HG03457 (cell line): ENCODE measurements around the gene MED25.

ENCODE experiments used
- ATAC-seq: cut with Tn5 transposase; IDR thresholded peaks from one replicate; pipeline ENCODE4 v1.9.1; 2021; ENCODE audit warnings: moderate number of reproducible peaks; ENCODE audit not compliant: unreplicated experiment

MED25 gene

DNA sequence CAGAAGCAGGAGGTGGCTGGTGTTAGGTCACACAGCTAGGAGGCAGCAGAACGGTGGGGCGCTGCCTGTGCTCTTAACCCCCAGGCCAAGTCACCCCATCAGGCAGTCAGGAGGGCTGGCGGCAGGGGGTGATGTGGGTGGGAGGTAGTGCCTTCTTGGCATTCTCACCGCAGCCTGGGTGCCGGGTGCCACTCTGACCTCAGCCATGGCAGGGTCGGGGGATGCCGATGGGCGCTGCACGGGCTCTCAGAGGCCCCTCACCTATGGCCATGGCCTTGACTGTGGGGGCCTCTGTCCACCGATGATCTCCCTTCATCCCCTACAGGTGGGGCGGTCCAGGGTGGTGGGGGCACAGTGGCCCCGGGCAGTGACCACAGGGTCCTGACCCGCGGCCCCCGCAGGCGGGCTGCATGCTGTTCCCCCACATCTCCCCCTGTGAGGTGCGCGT lies 38.5 kb downstream of the MED25 start:
- no peak for ATAC-seq

DNA sequence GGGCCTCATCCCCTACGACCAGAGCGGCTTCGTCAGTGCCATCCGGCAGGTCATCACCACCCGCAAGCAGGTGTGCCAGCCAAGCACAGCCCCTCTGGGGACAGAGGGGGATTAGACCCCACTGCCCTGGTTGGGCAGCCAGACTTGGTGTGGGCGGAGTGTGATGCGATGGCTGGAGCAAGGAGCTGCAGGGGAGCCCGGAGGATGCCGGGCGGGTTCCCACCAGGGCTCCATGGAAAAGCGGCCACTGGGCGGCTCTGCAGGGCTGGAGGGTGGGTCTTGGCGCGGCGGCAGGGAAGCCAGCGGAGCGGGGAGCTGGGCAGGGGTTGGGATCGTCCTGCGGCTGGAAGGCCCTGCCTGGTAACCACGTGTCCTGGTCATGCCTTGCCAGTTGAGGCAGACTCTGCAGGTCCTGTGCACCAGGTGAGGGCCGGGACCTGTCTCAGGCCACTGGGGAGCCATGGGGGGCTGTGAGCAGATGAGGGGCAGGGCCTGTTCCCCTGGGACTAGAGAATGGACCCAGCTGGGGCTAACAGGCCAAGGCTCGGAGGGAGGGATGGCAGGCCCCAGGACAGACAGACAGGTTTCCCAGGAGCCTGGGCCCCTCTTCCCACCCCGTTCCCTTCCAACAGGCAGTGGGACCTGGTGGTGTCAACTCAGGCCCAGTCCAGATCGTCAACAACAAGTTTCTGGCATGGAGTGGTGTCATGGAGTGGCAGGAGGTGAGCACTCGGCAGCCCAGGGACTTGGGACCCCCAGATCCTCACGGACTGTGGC lies 39.2 kb downstream of the MED25 start:
- ATAC-seq, result no peak

DNA sequence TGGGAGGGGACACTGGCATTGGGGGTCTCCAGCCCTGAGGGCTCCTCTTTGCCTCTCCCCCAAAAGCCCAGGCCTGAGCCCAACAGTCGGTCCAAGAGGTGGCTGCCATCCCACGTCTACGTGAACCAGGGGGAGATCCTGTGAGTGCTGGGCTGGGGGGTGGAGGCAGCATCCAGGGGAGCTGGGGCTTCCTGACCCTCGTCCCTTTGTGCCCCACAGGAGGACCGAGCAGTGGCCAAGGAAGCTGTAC lies 39.7 kb downstream of the MED25 start:
- no peak for ATAC-seq

DNA sequence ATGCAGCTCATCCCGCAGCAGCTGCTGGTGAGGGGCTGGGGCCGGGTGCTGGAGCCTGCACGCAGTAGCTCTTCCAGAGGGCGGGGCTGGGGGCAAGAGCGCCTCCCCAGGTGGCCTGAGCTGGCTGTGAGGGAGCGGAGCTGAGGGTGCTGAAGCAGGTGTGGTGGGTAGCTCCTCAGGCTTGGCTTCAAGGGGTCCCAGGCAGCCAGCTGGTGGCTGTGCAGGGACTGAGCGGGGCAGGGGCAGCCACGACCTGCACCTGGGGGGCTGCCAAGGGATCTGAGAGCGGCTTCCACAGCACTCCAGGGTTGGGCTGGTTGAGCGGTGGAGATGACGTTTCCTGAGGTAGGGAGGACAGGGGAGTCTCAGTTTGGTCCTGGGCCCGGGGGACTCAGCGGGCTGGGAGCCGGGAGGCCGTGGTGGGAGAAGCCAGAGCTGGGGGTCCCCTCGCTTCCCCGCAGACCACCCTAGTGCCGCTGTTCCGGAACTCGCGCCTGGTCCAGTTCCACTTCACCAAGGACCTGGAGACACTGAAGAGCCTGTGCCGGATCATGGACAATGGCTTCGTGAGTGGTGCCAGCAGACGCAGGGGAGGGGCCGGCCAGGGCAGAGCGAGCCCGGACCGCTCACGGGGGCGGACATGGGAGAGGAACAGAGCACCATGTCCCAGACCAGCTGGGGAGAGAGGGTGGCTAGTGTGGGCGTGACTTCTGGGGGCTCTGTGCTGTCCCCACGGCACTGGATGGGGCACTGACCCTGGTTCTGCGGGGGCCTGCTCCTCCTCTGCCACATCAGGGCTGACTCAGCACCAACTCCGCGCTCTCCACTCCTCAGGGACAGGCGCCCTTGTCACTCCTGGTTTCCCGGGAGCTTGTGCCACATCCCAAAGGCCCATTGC lies 40.2 kb downstream of the MED25 start:
- ATAC-seq, result no peak

DNA sequence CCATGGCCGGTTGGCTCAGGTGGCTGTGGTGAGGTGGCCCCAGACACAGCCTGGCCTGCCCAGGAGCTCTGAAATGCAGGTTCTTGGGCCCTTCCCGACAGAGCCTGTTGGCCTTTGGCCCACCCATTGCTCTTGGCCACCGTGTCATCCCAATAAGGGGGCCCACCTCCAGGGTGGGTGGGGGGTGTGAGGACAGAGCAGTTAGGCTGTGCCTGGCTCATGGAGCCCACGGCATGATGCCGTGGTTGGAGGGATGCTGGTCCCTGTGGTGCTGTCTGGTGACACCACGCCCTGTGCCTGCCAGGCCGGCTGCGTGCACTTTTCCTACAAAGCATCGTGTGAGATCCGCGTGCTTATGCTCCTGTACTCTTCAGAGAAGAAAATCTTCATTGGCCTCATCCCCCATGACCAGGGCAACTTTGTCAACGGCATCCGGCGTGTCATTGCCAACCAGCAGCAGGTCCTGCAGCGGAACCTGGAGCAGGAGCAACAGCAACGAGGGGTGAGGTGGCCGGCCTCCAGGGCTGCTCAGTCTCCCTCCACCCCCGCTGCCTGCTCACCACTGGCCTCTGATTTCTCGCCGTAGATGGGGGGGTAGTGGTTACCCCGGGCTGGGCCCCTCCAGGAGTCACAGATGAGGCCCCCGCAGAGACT lies 41.7 kb downstream of the MED25 start:
- ATAC-seq, result no peak

DNA sequence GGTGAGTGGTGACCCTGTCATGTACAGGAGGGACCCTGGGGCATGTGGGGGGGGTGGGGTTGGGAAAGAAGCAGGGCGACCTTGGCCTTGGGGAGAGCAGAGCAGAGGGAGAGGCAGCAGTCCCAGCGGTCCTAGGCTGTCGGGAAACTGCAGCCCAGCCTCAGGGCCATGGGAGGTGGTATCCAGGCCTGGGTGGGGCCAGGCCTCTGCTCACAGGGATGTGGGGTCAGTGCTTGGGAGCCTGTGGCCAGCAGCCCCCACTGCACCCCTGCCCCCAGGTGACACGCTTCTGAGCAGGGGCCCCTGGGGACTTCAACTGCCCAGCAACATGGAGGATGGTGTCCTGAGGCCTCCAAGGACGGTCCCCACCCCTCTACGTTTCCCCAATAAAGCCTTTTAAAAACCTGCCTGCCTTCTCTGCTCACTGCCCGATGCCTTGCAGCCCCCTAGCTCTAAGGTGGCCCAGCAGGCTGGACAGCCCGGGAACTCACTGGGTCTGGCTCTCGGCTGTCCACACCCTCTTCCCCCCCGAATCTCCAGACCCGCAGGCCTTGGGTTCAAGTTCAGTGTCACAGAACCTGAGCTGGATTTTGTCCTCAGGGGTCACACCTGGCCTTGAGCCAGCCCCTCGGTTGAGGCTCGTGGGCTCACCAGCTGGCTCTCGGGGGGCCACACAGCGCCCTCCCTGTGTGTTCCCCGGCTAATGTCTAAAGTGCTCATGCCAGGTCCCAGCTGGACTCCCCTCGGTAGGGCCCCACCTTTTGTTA lies 42.4 kb downstream of the MED25 start:
- ATAC-seq, result no peak

DNA sequence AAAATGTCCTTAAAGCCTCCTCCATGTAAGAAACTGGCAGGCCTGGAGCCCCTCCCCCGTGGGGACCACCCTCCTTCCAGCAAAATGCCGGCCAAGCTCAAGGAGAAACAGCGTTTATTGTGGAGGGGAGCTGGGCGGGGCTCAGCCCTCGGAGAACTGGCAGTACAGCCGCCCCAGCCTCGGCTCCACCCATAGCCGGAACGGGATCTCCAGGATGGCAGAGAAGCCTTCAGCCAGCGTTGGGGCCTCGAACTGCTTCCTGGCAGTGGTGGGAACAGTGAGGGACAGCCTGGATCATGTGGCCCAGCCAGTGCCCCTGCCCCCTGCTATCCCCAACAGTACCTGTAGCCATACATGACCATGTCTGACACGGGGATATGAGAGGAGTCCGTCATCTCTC lies 43.0 kb downstream of the MED25 start:
- ATAC-seq, result no peak

DNA sequence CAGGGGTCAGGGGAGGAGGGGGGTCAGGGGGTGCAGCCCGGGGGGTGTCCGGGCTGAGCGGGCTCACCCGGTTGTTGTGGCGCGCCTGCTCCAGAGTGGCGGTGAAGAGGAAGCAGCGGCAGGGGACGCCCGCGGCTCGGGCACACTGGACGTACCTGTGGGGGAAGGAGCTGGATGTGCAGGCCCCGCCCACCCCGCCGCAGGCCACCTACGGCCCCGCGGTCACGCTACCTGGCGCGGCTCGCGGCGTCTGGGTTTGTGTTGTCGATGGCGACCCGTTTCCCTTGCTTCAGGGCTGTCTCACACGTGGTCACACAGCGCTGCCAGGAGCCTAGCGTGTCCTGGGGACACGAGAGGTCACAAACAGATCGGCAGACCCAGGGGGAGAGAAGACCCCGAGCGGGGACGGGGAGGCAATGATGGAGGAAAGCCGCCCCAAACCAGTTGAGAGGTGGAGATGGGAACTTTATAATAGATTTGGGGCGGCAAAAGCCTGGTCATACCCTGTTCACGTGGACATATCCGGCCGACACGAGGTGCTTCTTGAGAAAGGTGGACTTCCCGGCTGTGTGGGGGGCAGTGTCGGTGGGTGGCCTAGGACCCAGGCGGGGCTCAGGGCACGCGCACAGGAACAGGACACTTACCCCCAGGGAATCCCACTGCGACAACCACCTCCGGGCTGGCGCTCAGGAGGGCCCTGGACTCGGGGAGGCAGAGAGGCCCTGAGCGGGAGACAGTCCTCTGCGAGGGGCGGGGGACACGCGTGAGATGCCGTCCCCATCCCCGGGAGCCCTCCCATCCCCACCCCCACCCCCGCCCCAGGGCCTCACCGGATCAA lies 43.7 kb downstream of the MED25 start:
- ATAC-seq, result no peak

DNA sequence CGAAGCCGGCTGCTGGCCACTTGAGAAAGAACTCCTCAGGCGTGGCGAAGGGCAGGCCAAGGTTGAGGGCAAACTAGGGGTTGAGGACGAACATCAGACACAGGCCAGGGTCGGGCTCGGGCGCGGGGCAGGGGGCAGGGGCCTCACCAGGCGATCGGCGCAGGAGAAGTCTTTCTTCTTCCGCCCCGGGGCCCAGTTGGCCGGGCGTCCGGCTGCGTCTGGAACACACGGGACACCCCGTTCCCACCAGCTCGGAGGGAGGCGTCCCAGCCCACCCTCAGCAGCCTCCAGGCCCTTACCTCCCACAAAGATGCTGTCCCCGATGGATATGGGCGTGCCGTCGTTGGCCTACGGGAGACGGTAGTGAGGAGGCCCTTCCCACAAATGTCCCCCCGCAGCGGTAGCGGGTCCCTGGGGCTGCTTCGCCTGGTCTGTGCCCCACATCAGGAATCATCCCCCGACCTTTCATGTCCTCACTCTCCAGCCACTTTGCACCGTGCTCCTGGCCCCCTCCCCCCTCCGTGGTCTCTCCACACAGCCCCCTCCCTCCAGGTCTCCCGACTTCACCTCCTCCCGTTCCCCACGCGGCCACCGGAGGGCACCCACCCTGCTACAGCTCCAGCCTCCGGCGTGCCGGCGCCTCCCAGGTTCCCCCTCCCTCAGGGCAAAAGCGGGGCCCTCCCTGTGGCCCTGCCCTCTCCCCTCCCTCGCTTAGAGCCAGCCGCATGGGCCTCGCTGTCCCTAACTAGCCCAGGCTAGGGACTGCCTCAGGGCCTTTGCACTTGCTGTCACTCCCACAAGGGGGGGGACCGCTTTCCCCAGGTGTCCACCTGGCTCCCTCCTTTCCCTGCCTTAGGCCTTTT lies 44.5 kb downstream of the MED25 start:
- no peak for ATAC-seq

DNA sequence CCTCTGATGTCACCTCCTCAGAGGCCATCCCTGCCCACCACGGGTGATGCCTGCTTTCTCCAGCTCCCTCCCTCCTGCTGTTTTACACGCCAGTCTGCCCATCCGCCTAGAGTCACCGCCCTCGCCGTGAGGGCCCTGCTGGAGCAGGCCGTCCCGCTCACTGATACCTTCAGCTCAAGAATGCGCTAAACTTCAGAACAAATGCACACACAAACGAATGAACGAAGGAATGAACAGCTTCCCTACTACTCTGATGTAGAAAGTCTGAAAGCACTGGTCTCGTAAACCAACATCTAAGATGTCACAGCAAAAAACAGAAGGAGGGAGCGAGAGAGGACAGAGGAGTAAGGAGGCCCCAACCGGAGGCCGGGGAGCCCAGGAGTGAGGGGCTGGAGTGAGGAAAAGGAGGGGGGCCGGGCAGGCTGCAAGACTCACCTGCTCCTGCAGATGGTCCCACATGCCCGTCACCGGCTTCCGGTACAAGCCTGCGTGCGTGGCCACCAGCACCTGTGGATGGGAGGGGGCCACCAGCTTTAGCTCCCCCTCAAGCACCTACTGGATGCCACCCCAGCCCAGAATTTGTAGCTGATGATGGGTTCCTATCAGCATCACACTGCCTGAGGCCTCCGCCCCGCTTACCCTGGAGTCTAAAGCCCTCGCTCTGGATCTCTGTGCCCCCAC lies 45.3 kb downstream of the MED25 start:
- no peak for ATAC-seq

DNA sequence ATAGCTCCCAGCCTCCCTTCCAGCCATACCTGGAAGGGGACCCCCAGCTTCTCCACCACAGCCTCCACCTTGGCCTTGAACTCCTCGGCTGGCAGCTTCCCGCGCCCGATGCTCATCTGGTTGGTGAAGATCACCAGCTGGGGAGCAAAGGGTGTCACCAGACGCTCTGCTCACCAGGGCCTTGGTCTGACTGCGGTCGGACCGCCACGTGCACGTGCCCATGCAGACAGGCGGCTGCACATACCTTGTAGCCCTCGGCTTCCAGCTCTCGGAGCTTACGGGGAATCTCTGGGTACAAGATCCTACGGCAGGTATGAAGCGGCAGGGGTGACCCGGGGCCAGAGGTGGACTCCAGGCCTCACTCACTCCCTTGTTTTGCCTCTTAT lies 45.8 kb downstream of the MED25 start:
- no peak for ATAC-seq

DNA sequence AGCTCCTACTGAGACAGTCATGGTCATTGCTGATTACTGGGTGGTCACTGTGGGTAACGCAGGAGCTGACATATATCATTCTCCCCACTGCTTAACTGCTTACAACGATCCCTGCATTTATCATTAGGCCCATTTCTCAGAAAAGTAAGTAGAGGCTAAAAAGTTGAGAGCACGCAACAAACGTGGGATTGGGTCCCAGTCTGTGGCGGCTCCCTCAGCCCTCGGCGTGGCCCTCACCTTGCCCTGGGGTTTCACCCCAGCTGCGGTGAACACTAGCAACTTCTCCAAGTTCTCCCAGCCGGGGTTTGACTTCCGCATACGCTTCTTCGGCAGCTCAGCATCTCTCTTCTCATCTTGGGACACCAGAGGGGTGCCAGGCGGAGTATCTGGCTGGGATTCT lies 46.8 kb downstream of the MED25 start:
- no peak for ATAC-seq

DNA sequence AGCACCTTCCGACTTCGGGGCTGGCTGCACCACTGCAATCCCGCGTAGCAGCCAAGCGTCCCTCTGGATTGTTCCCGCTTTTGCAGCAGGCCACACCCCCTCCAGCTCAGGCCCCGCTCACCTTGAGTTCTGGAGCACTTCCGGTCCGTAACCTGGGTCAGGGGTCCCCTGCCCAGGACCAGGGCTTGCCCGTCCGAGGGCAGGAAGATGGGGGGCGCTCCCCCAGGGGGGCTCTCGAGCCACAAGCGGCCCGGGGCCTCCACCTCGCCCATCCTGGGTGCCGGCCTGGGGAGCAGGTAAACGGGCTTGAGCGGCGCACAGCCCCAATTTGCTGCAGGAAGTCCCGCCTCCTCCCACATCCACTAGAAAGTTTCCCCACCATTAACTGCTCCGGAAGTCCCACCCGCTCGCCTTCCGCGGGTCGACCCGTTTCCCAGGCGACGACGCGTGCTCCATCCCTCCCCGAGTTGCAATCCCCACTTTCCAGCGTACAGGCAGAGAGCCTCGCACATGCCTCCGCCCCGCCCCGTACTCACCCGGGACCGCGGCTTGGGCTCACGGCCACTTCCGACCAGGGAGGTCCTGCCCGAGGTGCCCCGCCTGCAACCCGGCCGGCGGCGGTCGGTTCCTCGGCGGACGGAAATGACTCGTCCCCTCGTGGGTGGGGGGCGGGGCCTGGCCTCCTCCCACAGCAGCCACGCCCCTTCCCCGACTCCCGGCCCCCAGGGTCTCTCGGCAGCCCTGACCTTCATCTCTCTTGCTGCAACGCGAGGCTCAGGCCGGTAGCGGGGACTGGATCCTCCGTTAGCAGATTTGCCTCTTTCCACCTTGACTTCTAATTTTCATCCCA lies 49.1 kb downstream of the MED25 start, which contains the start of gene PNKP:
TSS of gene PNKP (minus strand) at position 644 of the 850 bp plus-strand sequence. CDS start at position 272, 372 bp downstream.
- ATAC-seq, result no peak

DNA sequence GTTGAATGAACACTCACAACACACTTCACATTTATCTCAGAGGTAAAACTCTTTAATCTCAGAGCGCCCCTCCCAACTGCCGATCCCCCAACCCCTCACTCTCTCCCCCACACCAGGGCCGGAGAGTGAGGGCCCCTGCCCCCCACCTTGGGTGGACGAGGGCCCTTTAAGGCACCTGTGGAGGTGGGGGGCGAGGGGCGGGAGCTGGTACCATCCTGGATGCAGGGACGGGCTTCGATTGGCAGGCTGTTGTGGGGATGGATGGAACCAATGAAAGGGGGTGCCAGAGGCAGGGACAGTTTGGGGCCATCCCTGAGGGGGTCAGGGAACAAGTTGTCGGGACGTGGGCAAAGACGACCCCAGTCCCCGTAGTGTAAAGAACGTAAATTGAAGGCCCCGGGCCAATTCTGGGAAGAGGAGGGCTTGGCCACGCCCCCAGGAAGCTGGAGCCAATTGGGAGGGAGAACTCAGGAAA lies 51.0 kb downstream of the MED25 start:
- ATAC-seq, result no peak

DNA sequence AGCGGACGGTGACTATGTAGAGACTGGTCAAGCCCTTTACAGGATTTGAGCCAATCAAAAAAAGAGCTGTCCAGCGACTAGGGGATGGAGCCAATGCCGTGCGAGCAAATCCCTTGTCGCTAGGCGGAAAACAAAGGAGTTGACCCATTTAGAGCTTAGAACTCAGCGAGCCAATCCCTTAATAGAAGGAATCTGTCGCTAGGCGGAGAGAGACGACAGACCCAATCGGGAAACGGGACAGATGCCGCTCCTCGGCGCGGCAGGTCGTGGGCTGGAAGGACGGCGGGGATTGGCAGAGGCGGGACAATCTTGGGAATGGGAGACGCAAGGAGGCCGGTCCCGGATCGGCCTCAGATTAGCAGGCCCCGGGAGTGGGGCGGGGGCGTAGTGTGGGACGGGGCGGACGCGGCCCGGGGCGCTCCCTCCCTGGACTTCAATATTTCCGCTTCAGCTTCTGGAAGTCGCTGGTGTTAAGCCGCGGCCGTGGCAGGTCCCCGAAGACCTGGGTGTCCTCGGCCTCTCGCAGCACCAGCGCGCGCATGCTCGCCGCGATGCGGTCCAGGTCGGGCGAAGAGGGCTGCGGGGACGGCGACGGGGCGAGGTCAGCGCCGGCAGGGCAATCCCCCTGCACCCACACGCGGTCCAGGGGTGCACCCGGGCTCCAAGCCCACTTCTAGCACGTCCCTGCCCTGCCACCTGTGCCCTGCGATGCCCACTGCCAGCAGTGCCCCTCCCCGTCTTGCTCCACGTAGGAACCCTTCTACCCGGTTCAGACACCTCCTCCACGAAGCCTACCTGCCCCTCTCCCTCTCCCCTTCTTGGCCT lies 51.6 kb downstream of the MED25 start:
- peak; percentile 50 for ATAC-seq

DNA sequence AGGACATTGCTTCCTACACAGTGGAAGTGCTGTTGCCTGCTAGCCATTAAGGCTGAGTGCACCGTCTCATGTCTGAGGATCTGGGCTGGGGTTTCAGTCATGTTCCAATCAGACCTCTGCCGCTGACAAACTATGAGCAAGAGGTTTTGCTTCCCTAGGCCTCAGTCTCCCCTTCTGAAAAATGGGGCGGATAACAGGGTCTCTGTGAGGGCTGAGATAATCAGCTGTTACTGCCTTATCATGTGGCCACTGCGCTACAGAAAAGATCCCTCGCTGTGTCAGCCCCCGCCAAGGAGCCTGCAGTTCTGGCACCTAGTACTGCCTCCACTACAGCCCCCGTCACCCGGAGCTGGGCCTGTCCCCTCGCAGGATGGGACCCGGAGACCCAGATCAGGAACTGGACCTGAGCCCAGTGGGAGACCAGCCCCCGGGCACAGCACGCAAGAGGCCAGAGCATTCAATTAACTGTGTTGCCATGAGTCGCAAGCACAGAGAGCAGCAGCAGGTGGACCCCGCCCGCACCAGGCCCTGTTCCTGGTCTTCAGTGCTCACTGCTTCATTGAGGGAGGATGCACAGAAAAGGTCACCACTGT lies 52.3 kb downstream of the MED25 start:
- ATAC-seq, result no peak
